Upper lobe of left lung (tissue), 6 donors: ENCODE measurements around the gene RGS14. TPM values are rescaled to one million over a fixed set of nuclear protein-coding genes. Genes with fewer than 3 reads are reported as not detected.
A peak's percentile ranks its signal among the peaks of the same experiment; 100 is the strongest.

Experiments
- ATAC-seq, 2 donors: fragments of 200-7000 bp; cut with Tn5 transposase; one replicate each; pipeline ENCODE4 v1.9.1; 2022; ENCODE audit warnings: mild to moderate bottlenecking in 2 of 2, moderate library complexity in 2 of 2; ENCODE audit not compliant: low FRiP score in 2 of 2
- DNase-seq, 2 donors: peaks; one replicate each; pipeline ENCODE4 v3.0.0-alpha.2; 2019 to 2020
- H3K27ac ChIP-seq, 4 donors: fragments of 200-600 bp; sonication (generic); one replicate each; pipeline ENCODE4 v1.5.1; 2016 to 2019
- H3K27me3 ChIP-seq, 4 donors: fragments of 200-600 bp; sonication (generic); one replicate each; pipeline ENCODE4 v1.5.1; 2017 to 2019
- H3K36me3 ChIP-seq, 4 donors: fragments of 200-600 bp; sonication (generic); one replicate each; pipeline ENCODE4 v1.5.1; 2016 to 2019
- H3K4me1 ChIP-seq, 4 donors: fragments of 200-600 bp; sonication (generic); one replicate each; pipeline ENCODE4 v1.5.1; 2018 to 2019
- H3K4me3 ChIP-seq, 4 donors: fragments of 200-600 bp; sonication (generic); one replicate each; pipeline ENCODE4 v1.5.1; 2017 to 2019; ENCODE audit warnings: mild to moderate bottlenecking in 2 of 4, moderate library complexity in 1 of 4
- H3K9me3 ChIP-seq, 4 donors: fragments of 200-600 bp; sonication (generic); one replicate each; pipeline ENCODE4 v1.5.1; 2018 to 2019
- EP300 ChIP-seq, 4 donors: sonication (generic); formaldehyde crosslinking; IDR thresholded peaks; one replicate each; pipeline ENCODE4 v1.5.1; 2017; ENCODE audit warnings: antibody characterized with exemption in 4 of 4, control low read depth in 2 of 4
- POLR2A ChIP-seq, 4 donors: fragments of 450-650 bp; IDR thresholded peaks; one replicate each; pipeline ENCODE4 v1.5.1; 2016 to 2017; ENCODE audit warnings: antibody characterized with exemption in 4 of 4, mild to moderate bottlenecking in 2 of 4
- POLR2AphosphoS5 ChIP-seq, 2 donors: sonication (generic); formaldehyde crosslinking; IDR thresholded peaks; one replicate each; pipeline ENCODE4 v1.5.1; 2017; ENCODE audit warnings: antibody characterized with exemption in 2 of 2
- WGBS, 2 donors: methylation state at CpG; one replicate each; pipeline ENCODE4 v1.1.5; 2017 to 2018; 5-methylcytosine and 5-hydroxymethylcytosine counted together
- total RNA-seq, 6 donors: library from RNA; depleted of rRNA in 4 of 6; stranded (reverse); fragments of >200 nt in 4 of 6; gene quantifications; one replicate each; pipeline versions ENCODE4 v1.1.0 to v1.2.1, GENCODE V29; 2016 to 2021
- TF ChIP-seq, protein P1 (sequence below), 6 experiments: fragments of 450-650 bp in 4 of 6; fragments of 200-600 bp in 2 of 6; sonication (generic) in 2 of 6; IDR thresholded peaks; one replicate each; pipeline ENCODE4 v1.5.1; 2016 to 2019; ENCODE audit warnings: antibody characterized with exemption in 6 of 6
- donor health status: DM: no; HTN: no; CAD: no; lungs with moderate emphysema.
- donor health status: DM: no; HTN: yes; CAD: no; lungs with severe emphysema.

The RGS14 gene
- total RNA-seq, 6 donors from 2014 or later: 11.9 to 39.1 (median 26.6) TPM

DNA sequence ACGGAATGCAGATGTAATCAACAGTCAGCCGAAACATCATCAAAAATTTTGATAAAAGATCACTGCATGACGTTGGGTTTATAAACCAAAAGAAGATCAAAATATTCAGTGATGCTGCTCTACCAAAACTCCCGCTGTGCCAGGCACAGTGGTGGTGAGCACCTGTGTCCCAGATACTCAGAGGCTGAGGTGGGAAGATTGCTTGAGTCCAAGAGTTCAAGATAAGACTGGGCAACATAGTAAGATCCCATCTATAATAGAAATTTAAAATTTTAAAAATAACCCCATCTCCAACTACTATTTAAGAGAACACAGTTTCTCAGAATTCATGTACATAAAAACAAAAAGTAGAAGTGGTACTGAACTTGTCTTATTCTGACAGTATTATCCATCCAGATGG, 10.0 kb upstream of the RGS14 start:
- DNase-seq (no peak), ATAC-seq (no peak)
- Histone ChIP-seq H3K27me3 (no peaks in the 10 kb centered on the region), H3K9me3 (no peaks in the 10 kb centered on the region), H3K4me1 (peaks cover 30 to 46% (median 36%) of the 10 kb centered on the region in 4 donors), H3K36me3 (peaks cover 0 to 34% (median 6%) of the 10 kb centered on the region in 4 donors), H3K27ac (no peak overlapping the region), H3K4me3 (no peak overlapping the region)
- TF ChIP-seq POLR2AphosphoS5 (IDR thresholded peaks at IDR 0.05) (no peak), EP300 (IDR thresholded peaks at IDR 0.05) (no peak)
- TF ChIP-seq, protein P1, sequence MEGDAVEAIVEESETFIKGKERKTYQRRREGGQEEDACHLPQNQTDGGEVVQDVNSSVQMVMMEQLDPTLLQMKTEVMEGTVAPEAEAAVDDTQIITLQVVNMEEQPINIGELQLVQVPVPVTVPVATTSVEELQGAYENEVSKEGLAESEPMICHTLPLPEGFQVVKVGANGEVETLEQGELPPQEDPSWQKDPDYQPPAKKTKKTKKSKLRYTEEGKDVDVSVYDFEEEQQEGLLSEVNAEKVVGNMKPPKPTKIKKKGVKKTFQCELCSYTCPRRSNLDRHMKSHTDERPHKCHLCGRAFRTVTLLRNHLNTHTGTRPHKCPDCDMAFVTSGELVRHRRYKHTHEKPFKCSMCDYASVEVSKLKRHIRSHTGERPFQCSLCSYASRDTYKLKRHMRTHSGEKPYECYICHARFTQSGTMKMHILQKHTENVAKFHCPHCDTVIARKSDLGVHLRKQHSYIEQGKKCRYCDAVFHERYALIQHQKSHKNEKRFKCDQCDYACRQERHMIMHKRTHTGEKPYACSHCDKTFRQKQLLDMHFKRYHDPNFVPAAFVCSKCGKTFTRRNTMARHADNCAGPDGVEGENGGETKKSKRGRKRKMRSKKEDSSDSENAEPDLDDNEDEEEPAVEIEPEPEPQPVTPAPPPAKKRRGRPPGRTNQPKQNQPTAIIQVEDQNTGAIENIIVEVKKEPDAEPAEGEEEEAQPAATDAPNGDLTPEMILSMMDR (IDR thresholded peaks at IDR 0.05): no peak
- WGBS, 2 donors: 79 to 92% methylated on average over 4 of the region's 4 CpGs

GRCh38 chr5:177349362-177349647, 8.4 kb upstream of the RGS14 start:
- H3K4me3 ChIP-seq: peak overlapping the region in 1 of 4 donors; percentile 86
- no peak overlapping the region for H3K27ac ChIP-seq
- TF ChIP-seq POLR2AphosphoS5 (IDR thresholded peaks at IDR 0.05) (no peak), EP300 (IDR thresholded peaks at IDR 0.05) (no peak), POLR2A (IDR thresholded peaks at IDR 0.05) (no peak)
- TF ChIP-seq, protein P1 (IDR thresholded peaks at IDR 0.05): no peak
- DNase-seq: no peak
- H3K27me3 ChIP-seq: no peaks in the 10 kb centered on the region
- no peak for ATAC-seq
- WGBS, 2 donors: 70 to 73% methylated on average over 3 of the region's 3 CpGs
- H3K36me3 ChIP-seq: peaks cover 0 to 32% (median 6%) of the 10 kb centered on the region in 4 donors
- H3K9me3 ChIP-seq: no peaks in the 10 kb centered on the region
- peaks cover 30 to 46% (median 36%) of the 10 kb centered on the region in 4 donors for H3K4me1 ChIP-seq

DNA sequence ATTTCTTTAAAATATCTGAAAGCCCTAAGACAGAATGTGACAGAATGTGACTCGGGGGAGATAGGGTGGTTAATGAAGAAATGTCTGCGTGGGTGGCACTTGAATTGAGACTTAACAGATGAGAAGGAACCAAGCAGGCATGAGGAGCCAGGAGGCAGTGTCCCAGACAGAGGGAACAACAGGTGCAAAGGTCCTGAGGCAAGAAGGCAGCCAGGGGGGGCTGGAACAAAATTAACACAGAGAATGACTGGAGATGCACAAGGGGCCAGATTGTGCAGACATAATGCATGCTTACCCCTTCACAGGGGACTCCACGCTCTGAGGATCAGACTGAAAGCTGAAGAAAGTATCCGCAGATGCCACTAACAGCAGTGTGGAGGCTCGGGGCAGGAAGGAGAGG, 8.0 kb upstream of the RGS14 start:
- Histone ChIP-seq H3K36me3 (peaks cover 0 to 28% (median 4%) of the 10 kb centered on the region in 4 donors), H3K4me1 (peaks cover 30 to 46% (median 36%) of the 10 kb centered on the region in 4 donors), H3K9me3 (no peaks in the 10 kb centered on the region), H3K27me3 (no peaks in the 10 kb centered on the region), H3K4me3 (peak overlapping the region in 1 of 4 donors; percentile 86), H3K27ac (no peak overlapping the region)
- DNase-seq (no peak), ATAC-seq (no peak)
- no peak for TF ChIP-seq POLR2A (IDR thresholded peaks at IDR 0.05)
- TF ChIP-seq, protein P1 (IDR thresholded peaks at IDR 0.05): no peak
- TF ChIP-seq EP300 (IDR thresholded peaks at IDR 0.05): no peak
- no peak for TF ChIP-seq POLR2AphosphoS5 (IDR thresholded peaks at IDR 0.05)
- WGBS, 2 donors: 87 to 88% methylated on average over 5 of the region's 5 CpGs

DNA sequence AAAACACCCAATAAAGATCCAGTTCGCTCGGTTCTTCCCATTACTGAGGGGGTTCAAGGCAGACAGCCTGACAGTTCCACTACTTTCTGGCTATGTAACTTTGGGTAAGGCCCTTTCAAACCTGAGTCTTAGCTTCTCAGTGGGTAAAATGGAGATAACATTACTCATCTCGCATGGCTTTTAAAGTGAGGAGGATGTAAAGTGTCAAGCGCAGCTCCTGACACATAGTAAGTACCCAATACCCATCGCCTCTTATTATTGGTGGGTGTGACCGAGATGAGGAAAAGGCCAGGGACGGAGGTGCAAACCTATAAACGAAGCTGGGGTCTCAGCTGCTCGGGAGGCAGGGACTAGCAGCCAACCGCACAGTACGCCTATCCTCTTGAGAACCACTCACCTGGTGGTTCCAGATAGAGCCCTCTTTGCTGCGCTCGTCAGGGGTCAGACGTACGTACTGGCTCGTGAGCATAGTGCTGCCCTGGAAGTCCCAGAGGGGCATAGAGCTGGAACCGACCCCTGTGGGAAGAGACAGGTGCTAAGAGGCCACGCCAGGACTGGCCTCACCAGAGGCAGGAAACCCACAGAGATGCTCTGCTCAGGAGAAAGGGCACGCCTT, 6.8 kb upstream of the RGS14 start:
- H3K4me3 ChIP-seq: peak overlapping the region; percentile 79 to 100 (median 84)
- peaks cover 30 to 46% (median 36%) of the 10 kb centered on the region in 4 donors for H3K4me1 ChIP-seq
- H3K36me3 ChIP-seq: peaks cover 0 to 28% (median 1%) of the 10 kb centered on the region in 4 donors
- WGBS, 2 donors: 11 to 15% methylated on average over 15 to 19 of the region's 19 CpGs
- no peaks in the 10 kb centered on the region for H3K9me3 ChIP-seq
- peak in 1 of 2 donors; percentile 29 for ATAC-seq
- peak overlapping the region; percentile 84 to 97 (median 94) for H3K27ac ChIP-seq
- no peaks in the 10 kb centered on the region for H3K27me3 ChIP-seq
- TF ChIP-seq POLR2A (IDR thresholded peaks at IDR 0.05) (no peak), POLR2AphosphoS5 (IDR thresholded peaks at IDR 0.05) (no peak), EP300 (IDR thresholded peaks at IDR 0.05) (no peak)
- TF ChIP-seq, protein P1 (IDR thresholded peaks at IDR 0.05): no peak
- no peak for DNase-seq
